Pancreas (tissue), 10 donors: ENCODE results near the gene ASPDH. TPM values are rescaled to one million over a fixed set of nuclear protein-coding genes. Genes with fewer than 3 reads are reported as not detected.

Experiments
- ATAC-seq, 4 donors: fragments of 200-7000 bp; cut with Tn5 transposase; one replicate each; pipeline versions ENCODE4 v1.8.0 to v1.9.1; 2020; ENCODE audit warnings: mild to moderate bottlenecking in 4 of 4, moderate library complexity in 4 of 4
- DNase-seq, 6 donors: peaks; one replicate each; pipeline ENCODE4 v3.0.0-alpha.2; 2020
- FAIRE-seq: peaks from 2 replicates; lab custom pipeline; 2012; peaks lifted over from hg19 to GRCh38; lab: Jason Lieb, UNC
- H3K27ac ChIP-seq, 4 donors: fragments of 200-600 bp; sonication (generic); 1 replicate in 3 of 4; 2 replicates in 1 of 4; pipeline versions ENCODE4 v1.5.0 to v1.8.0; 2020
- H3K27me3 ChIP-seq, 4 donors: fragments of 200-600 bp; one replicate each; pipeline ENCODE4 v1.8.0; 2021
- H3K36me3 ChIP-seq, 3 donors: fragments of 200-600 bp; sonication (generic) in 1 of 3; one replicate each; pipeline versions ENCODE4 v1.5.0 to v1.8.0; 2020 to 2021
- H3K4me1 ChIP-seq, 3 donors: fragments of 200-600 bp; one replicate each; pipeline ENCODE4 v1.8.0; 2021
- H3K4me3 ChIP-seq, 4 donors: fragments of 200-600 bp; sonication (generic) in 2 of 4; one replicate each; pipeline versions ENCODE4 v1.5.0 to v1.8.0; 2020 to 2021
- H3K9me3 ChIP-seq, 4 donors: fragments of 200-600 bp; one replicate each; pipeline ENCODE4 v1.8.0; 2021
- CTCF ChIP-seq, 4 donors: fragments of 200-600 bp; sonication (generic) in 3 of 4; IDR thresholded peaks; one replicate each; pipeline versions ENCODE4 v1.5.0 to v1.8.0; 2021; ENCODE audit warnings: antibody characterized with exemption in 4 of 4
- WGBS, 2 donors: extraction: QIAGEN DNeasy Blood & Tissue Kit; methylation state at CpG; one replicate each; pipeline ENCODE4 v1.1.7; 2013; 5-methylcytosine and 5-hydroxymethylcytosine counted together
- intact Hi-C, 3 donors: fragments of 100-400 bp; cut with DNase I; formaldehyde crosslinking; loops; one replicate each; pipeline versions ENCODE4 v1.11.1 to v1.14.2; 2022
- polyA plus RNA-seq, 2 donors: library from polyadenylated mRNA; stranded (reverse); fragments of 200-250 nt; gene quantifications; one replicate each; pipeline ENCODE4 v1.2.3, GENCODE V29; 2013
- total RNA-seq, 6 donors: library from RNA; stranded (reverse); fragmentation: NEBNext Ultra II Directional in 4 of 6; extraction: Animal tissue kit (Norgen Biotek cat#: 25700) in 4 of 6; gene quantifications; one replicate each; pipeline versions ENCODE4 v1.2.1 to v1.2.4, GENCODE V29; 2021 to 2023
- donor health status: healthy with polysubstance abuse.
- donor health status: DM: no; HTN: no; CAD: no; lungs with moderate emphysema.
- donor health status: DM: no; HTN: no; CAD: no.
- donor health status: control.
- donor health status: control.
- donor health status: Bipolar disorder and iron deficiency.
- donor health status: DM: yes; HTN: yes; CAD: no.
- donor health status: DM: no; HTN: no; CAD: no.
- donor health status: DM: no; HTN: no; CAD: no.
- donor health status: DM: yes; HTN: yes; CAD: no.

The ASPDH gene
- total and polyA plus RNA-seq, 8 donors: 0.49 to 4.6 (median 1.2) TPM; not detected in 4

GRCh38 chr19:50551715-50552187 lies 38.0 kb upstream of the ASPDH start:
- FAIRE-seq (no peak), ATAC-seq (no peak), DNase-seq (no peak)
- H3K4me1 ChIP-seq: no peaks in the 10 kb centered on the region
- H3K36me3 ChIP-seq: no peaks in the 10 kb centered on the region
- no peak overlapping the region for H3K27ac ChIP-seq
- TF ChIP-seq CTCF (IDR thresholded peaks at IDR 0.05): no peak
- no peaks in the 10 kb centered on the region for H3K9me3 ChIP-seq
- intact Hi-C loops: no loop called here
- peaks cover 0 to 6% (median 0%) of the 10 kb centered on the region in 4 donors for H3K27me3 ChIP-seq
- WGBS, 2 donors: 1 to 2% methylated on average over 21 to 22 of the region's 22 CpGs
- H3K4me3 ChIP-seq: no peak overlapping the region

- H3K4me3 ChIP-seq: no peak overlapping the region
- no peak for TF ChIP-seq CTCF (IDR thresholded peaks at IDR 0.05)
Measured at GRCh38 chr19:50551034-50551714, 37.5 kb upstream of the ASPDH start.

GRCh38 chr19:50550594-50550966 lies 36.9 kb upstream of the ASPDH start:
- WGBS, 2 donors: 22 to 26% methylated on average over 8 of the region's 8 CpGs
- no peak for ATAC-seq
- no peak for TF ChIP-seq CTCF (IDR thresholded peaks at IDR 0.05)
- FAIRE-seq: no peak
- Histone ChIP-seq H3K4me3 (no peak overlapping the region), H3K9me3 (no peaks in the 10 kb centered on the region), H3K36me3 (no peaks in the 10 kb centered on the region), H3K27ac (no peak overlapping the region), H3K27me3 (peaks cover 0 to 6% (median 0%) of the 10 kb centered on the region in 4 donors), H3K4me1 (no peaks in the 10 kb centered on the region)
- DNase-seq: no peak
- intact Hi-C loops: no loop called here

More at GRCh38 chr19:50551034-50551714, 37.5 kb upstream of the ASPDH start:
- FAIRE-seq (no peak), ATAC-seq (no peak), DNase-seq (no peak)
- intact Hi-C loops: no loop called here
- WGBS, 2 donors: 5 to 13% methylated on average over 30 to 32 of the region's 32 CpGs
- Histone ChIP-seq H3K9me3 (no peaks in the 10 kb centered on the region), H3K4me1 (no peaks in the 10 kb centered on the region), H3K27me3 (peaks cover 0 to 6% (median 0%) of the 10 kb centered on the region in 4 donors), H3K36me3 (no peaks in the 10 kb centered on the region), H3K27ac (no peak overlapping the region)

- no peaks in the 10 kb centered on the region for H3K9me3 ChIP-seq
- intact Hi-C loops: no loop called here
- FAIRE-seq (no peak), ATAC-seq (no peak), DNase-seq (no peak)
- no peaks in the 10 kb centered on the region for H3K36me3 ChIP-seq
- H3K4me3 ChIP-seq: no peak overlapping the region
- H3K4me1 ChIP-seq: no peaks in the 10 kb centered on the region
- no peak overlapping the region for H3K27ac ChIP-seq
- 41 to 51% methylated on average over 16 to 17 of the region's 17 CpGs for WGBS, 2 donors
- H3K27me3 ChIP-seq: peaks cover 0 to 6% (median 0%) of the 10 kb centered on the region in 4 donors
- no peak for TF ChIP-seq CTCF (IDR thresholded peaks at IDR 0.05)
Measured at GRCh38 chr19:50549927-50550593, 36.3 kb upstream of the ASPDH start.
